Thoracic aorta (tissue), 2 donors: Measurements from ENCODE around the gene PHC2. TPM values are rescaled to one million over a fixed set of nuclear protein-coding genes. Genes with fewer than 3 reads are reported as not detected.

Experiments
- ATAC-seq: fragments of 150-250 bp; one replicate; pipeline ENCODE4 v1.8.0; 2017; ENCODE audit warnings: low read depth; ENCODE audit not compliant: insufficient number of reproducible peaks, low FRiP score
- DNase-seq: peaks from one replicate; pipeline ENCODE4 v3.0.0-alpha.2; 2020; ENCODE audit warnings: low spot score
- H3K27ac ChIP-seq, 2 donors: fragments of 200-600 bp; sonication (generic); 1 replicate in 1 of 2; 2 replicates in 1 of 2; pipeline ENCODE4 v1.5.1; 2016; ENCODE audit warnings: mild to moderate bottlenecking in 2 of 2, moderate library complexity in 2 of 2
- H3K27me3 ChIP-seq: fragments of 200-600 bp; sonication (generic); replicated peaks from 2 replicates; pipeline ENCODE4 v1.6.0; 2016; ENCODE audit warnings: mild to moderate bottlenecking; ENCODE audit not compliant: insufficient read depth
- H3K36me3 ChIP-seq: fragments of 200-600 bp; sonication (generic); one replicate; pipeline ENCODE4 v1.5.1; 2016
- H3K4me1 ChIP-seq, 2 donors: fragments of 200-600 bp; sonication (generic); 1 replicate in 1 of 2; 2 replicates in 1 of 2; pipeline versions ENCODE4 v1.5.1 to v1.6.0; 2016; ENCODE audit warnings: low read depth in 2 of 2, mild to moderate bottlenecking in 1 of 2; ENCODE audit not compliant: control insufficient read depth in 1 of 2
- H3K4me3 ChIP-seq: fragments of 200-600 bp; sonication (generic); 2 replicates; pipeline ENCODE4 v1.5.1; 2016; ENCODE audit warnings: mild to moderate bottlenecking
- H3K9me3 ChIP-seq: fragments of 200-600 bp; sonication (generic); 2 replicates; pipeline ENCODE4 v1.5.1; 2016
- CTCF ChIP-seq: fragments of 200-600 bp; sonication (generic); IDR thresholded peaks from one replicate; pipeline ENCODE4 v1.5.1; 2019; ENCODE audit warnings: antibody characterized with exemption
- total RNA-seq, 2 donors: library from RNA; depleted of rRNA; stranded (reverse); fragments of >200 nt; gene quantifications; one replicate each; pipeline versions ENCODE4 v1.1.0 to v1.2.3, GENCODE V29; 2016

The PHC2 gene
- total RNA-seq, 2 donors from 2014 or later = 174 to 238 TPM

GRCh38 chr1:33402206-33402605, 28.7 kb downstream of the PHC2 start:
- H3K9me3 ChIP-seq = no peaks in the 10 kb centered on the region
- no peak overlapping the region for H3K4me3 ChIP-seq
- H3K36me3 ChIP-seq = no peaks in the 10 kb centered on the region
- no peak for TF ChIP-seq CTCF
- no peak overlapping the region for H3K27ac ChIP-seq
- no peaks in the 10 kb centered on the region for H3K27me3 ChIP-seq
- DNase-seq (no peak), ATAC-seq (no peak)
- peaks cover 5 to 20% of the 10 kb centered on the region in 2 donors for H3K4me1 ChIP-seq

GRCh38 chr1:33401471-33401870, 29.4 kb downstream of the PHC2 start:
- H3K36me3 ChIP-seq = no peaks in the 10 kb centered on the region
- DNase-seq = no peak
- peaks cover 5 to 19% of the 10 kb centered on the region in 2 donors for H3K4me1 ChIP-seq
- no peak for ATAC-seq
- TF ChIP-seq CTCF = no peak
- no peak overlapping the region for H3K27ac ChIP-seq
- H3K4me3 ChIP-seq = no peak overlapping the region
- H3K9me3 ChIP-seq = no peaks in the 10 kb centered on the region
- no peaks in the 10 kb centered on the region for H3K27me3 ChIP-seq

- ATAC-seq = no peak
- no peak for TF ChIP-seq CTCF
- no peaks in the 10 kb centered on the region for H3K36me3 ChIP-seq
- peak overlapping the region in 1 of 2 donors; percentile 40 for H3K27ac ChIP-seq
- H3K9me3 ChIP-seq = no peaks in the 10 kb centered on the region
- peaks cover 5 to 19% of the 10 kb centered on the region in 2 donors for H3K4me1 ChIP-seq
- no peak overlapping the region for H3K4me3 ChIP-seq
- no peaks in the 10 kb centered on the region for H3K27me3 ChIP-seq
- DNase-seq = no peak
These were observed 30.6 kb downstream of the PHC2 start for GRCh38 chr1:33400153-33400911.

GRCh38 chr1:33399375-33399774, 31.5 kb downstream of the PHC2 start:
- no peak for ATAC-seq
- Histone ChIP-seq H3K4me3 (no peak overlapping the region), H3K9me3 (no peaks in the 10 kb centered on the region), H3K27ac (peak overlapping the region; percentile 16 to 23), H3K36me3 (no peaks in the 10 kb centered on the region), H3K4me1 (peaks cover 8 to 19% of the 10 kb centered on the region in 2 donors), H3K27me3 (no peaks in the 10 kb centered on the region)
- no peak for DNase-seq
- TF ChIP-seq CTCF = no peak

GRCh38 chr1:33397994-33398393, 32.9 kb downstream of the PHC2 start:
- no peaks in the 10 kb centered on the region for H3K9me3 ChIP-seq
- no peaks in the 10 kb centered on the region for H3K27me3 ChIP-seq
- TF ChIP-seq CTCF = no peak
- H3K4me1 ChIP-seq = peaks cover 10 to 19% of the 10 kb centered on the region in 2 donors
- ATAC-seq = no peak
- DNase-seq = no peak
- no peak overlapping the region for H3K27ac ChIP-seq
- H3K36me3 ChIP-seq = no peaks in the 10 kb centered on the region
- no peak overlapping the region for H3K4me3 ChIP-seq
